Mesendoderm (in vitro differentiated cells): ENCODE data around the gene RBMY1J. TPM values are rescaled to one million over a fixed set of nuclear protein-coding genes. Genes with fewer than 3 reads are reported as not detected.
"Not testable (repeated sequence)": the region's sequence is repeated elsewhere in the genome, so short reads cannot be mapped to it uniquely, and the experiment has no call there.

Experiments
- DNase-seq: peaks from one replicate; pipeline ENCODE4 v3.0.0; 2013
- H2AK5ac ChIP-seq: 2 replicates; pipeline ENCODE4 v1.6.1; 2013; ENCODE audit warnings: low read length, inconsistent platforms
- H2BK120ac ChIP-seq: 2 replicates; pipeline ENCODE4 v1.6.1; 2013; ENCODE audit warnings: low read depth, mild to moderate bottlenecking, low read length, moderate library complexity, mixed read lengths
- H2BK15ac ChIP-seq: replicated peaks from 2 replicates; pipeline ENCODE4 v1.6.1; 2013; ENCODE audit warnings: low read depth, mild to moderate bottlenecking, moderate library complexity
- H2BK5ac ChIP-seq: 2 replicates; pipeline ENCODE4 v1.6.1; 2013; ENCODE audit warnings: low read length, inconsistent platforms
- H3K18ac ChIP-seq: 2 replicates; pipeline ENCODE4 v1.6.1; 2013; ENCODE audit warnings: mild to moderate bottlenecking, low read length, mixed read lengths
- H3K23ac ChIP-seq: one replicate; pipeline ENCODE4 v1.6.1; 2013; ENCODE audit warnings: low read length
- H3K27ac ChIP-seq: 2 replicates; pipeline ENCODE4 v1.5.1; 2013; ENCODE audit warnings: low read depth, mild to moderate bottlenecking, inconsistent platforms, low read length, moderate library complexity
- H3K27me3 ChIP-seq: 2 replicates; pipeline ENCODE4 v1.6.1; 2013; ENCODE audit warnings: low read length, control low read depth, mild to moderate bottlenecking, inconsistent platforms; ENCODE audit not compliant: insufficient read depth, poor library complexity
- H3K36me3 ChIP-seq: 2 replicates; pipeline ENCODE4 v1.6.1; 2013; ENCODE audit warnings: low read length, inconsistent platforms; ENCODE audit not compliant: control insufficient read depth, insufficient read depth
- H3K4ac ChIP-seq: one replicate; pipeline ENCODE4 v1.6.1; 2013; ENCODE audit warnings: low read depth, mild to moderate bottlenecking, low read length, moderate library complexity
- H3K4me1 ChIP-seq: 2 replicates; pipeline ENCODE4 v1.6.1; 2013; ENCODE audit warnings: low read depth, low read length, inconsistent platforms; ENCODE audit not compliant: control insufficient read depth
- H3K4me2 ChIP-seq: 2 replicates; pipeline ENCODE4 v1.6.1; 2013; ENCODE audit warnings: low read length
- H3K4me3 ChIP-seq: 2 replicates; pipeline ENCODE4 v1.5.1; 2013; ENCODE audit warnings: mild to moderate bottlenecking, low read length
- H3K56ac ChIP-seq: one replicate; pipeline ENCODE4 v1.6.1; 2013; ENCODE audit warnings: low read length
- H3K79me1 ChIP-seq: 2 replicates; pipeline ENCODE4 v1.6.1; 2013; ENCODE audit warnings: low read length, inconsistent platforms
- H3K79me2 ChIP-seq: 2 replicates; pipeline ENCODE4 v1.6.1; 2013; ENCODE audit warnings: mild to moderate bottlenecking, low read length; ENCODE audit not compliant: control insufficient read depth, insufficient read depth
- H3K9ac ChIP-seq: 2 replicates; pipeline ENCODE4 v1.6.1; 2013; ENCODE audit warnings: low read length, inconsistent platforms
- H4K5ac ChIP-seq: one replicate; pipeline ENCODE4 v1.6.1; 2013; ENCODE audit warnings: low read length
- H4K8ac ChIP-seq: one replicate; pipeline ENCODE4 v1.6.1; 2013; ENCODE audit warnings: low read depth, mild to moderate bottlenecking, control low read depth, low read length, moderate library complexity
- WGBS: extraction: QIAGEN DNeasy Blood & Tissue Kit; methylation state at CpG from one replicate; pipeline ENCODE4 v1.1.7; 2013; ENCODE audit warnings: low lambda C conversion rate, missing lambda C conversion rate; ENCODE audit not compliant: insufficient coverage; ENCODE audit errors: extremely low coverage; 5-methylcytosine and 5-hydroxymethylcytosine counted together
- polyA plus RNA-seq, 2 experiments: library from polyadenylated mRNA; stranded (reverse); fragments of 200-250 nt; gene quantifications; one replicate each; pipeline ENCODE4 v1.2.3, GENCODE V29; 2013

The RBMY1J gene
- not detected for polyA plus RNA-seq (2013, experiment 1 of 2)
- polyA plus RNA-seq (2013, experiment 2 of 2), result not detected

DNA sequence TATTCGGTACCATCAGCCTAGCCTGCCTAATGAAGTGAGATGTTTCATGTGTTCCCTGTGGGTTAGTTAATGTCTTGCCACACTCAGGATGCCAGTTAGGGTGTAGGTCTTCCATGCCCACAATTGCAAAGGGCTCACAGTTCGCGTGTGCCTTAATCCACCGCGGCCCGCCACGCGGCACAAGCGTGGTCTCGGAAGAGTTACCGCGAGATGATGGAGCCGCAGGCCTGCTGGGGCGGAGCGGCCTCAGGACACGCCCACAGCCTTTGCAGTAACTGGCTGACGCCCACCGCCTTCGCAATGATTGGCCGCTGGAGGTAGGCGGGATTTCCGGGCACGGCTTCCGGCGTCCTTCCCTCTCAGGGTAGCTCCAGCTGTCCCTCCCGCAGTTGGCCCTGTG is at the start of gene RBMY1J:
Gene RBMY1J (plus strand): TSS at position 301 of the 400 bp plus-strand sequence. CDS start 2,038 bp downstream, outside the sequence.
- not testable (repeated sequence) for H3K4me2 ChIP-seq, H4K8ac ChIP-seq, H3K36me3 ChIP-seq, H3K27ac ChIP-seq, H2BK120ac ChIP-seq, H3K79me2 ChIP-seq, H3K18ac ChIP-seq, DNase-seq, H2BK15ac ChIP-seq, H2AK5ac ChIP-seq, H3K4me1 ChIP-seq, H3K27me3 ChIP-seq, H3K56ac ChIP-seq, H4K5ac ChIP-seq, H3K4ac ChIP-seq, H2BK5ac ChIP-seq, H3K23ac ChIP-seq, H3K4me3 ChIP-seq, H3K9ac ChIP-seq, H3K79me1 ChIP-seq
- WGBS, result no CpG with 5 or more reads among the region's 26 CpGs

DNA sequence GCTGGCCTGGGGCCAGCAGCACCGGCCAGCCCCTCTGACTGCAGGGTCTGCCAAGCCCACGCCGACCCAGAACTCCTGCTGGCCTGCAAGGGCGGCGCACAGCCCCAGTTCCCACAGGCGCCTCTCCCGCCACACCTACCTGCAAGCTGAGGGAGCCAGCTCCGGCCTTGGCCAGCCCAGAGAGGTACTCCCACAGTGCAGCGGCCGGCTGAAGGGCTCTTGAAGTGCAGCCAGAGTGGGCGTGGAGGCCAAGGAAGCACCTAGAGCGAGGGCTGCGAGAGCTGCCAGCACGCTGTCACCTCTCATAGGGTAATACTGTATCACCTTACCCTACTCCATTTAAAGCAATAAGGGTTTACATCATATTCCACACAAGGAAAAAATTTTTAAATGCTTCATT is 35.8 kb upstream of the RBMY1J start:
- no peak overlapping the region for H2BK15ac ChIP-seq
- H2BK5ac ChIP-seq, result no peak overlapping the region
- no peak overlapping the region for H3K4ac ChIP-seq
- no peak overlapping the region for H3K56ac ChIP-seq
- no peak overlapping the region for H3K4me2 ChIP-seq
- H3K9ac ChIP-seq, result no peak overlapping the region
- no peaks in the 10 kb centered on the region for H3K4me1 ChIP-seq
- no peak overlapping the region for H3K23ac ChIP-seq
- no peak overlapping the region for H3K27ac ChIP-seq
- H4K8ac ChIP-seq, result no peak overlapping the region
- no peaks in the 10 kb centered on the region for H3K27me3 ChIP-seq
- no peaks in the 10 kb centered on the region for H3K79me1 ChIP-seq
- no CpG with 5 or more reads among the region's 14 CpGs for whole genome bisulfite sequencing
- H3K36me3 ChIP-seq, result no peaks in the 10 kb centered on the region
- H3K18ac ChIP-seq, result no peak overlapping the region
- H3K4me3 ChIP-seq, result no peak overlapping the region
- no peak overlapping the region for H4K5ac ChIP-seq
- no peak for DNase-seq
- H2AK5ac ChIP-seq, result no peak overlapping the region
- H3K79me2 ChIP-seq, result no peaks in the 10 kb centered on the region
- no peak overlapping the region for H2BK120ac ChIP-seq

DNA sequence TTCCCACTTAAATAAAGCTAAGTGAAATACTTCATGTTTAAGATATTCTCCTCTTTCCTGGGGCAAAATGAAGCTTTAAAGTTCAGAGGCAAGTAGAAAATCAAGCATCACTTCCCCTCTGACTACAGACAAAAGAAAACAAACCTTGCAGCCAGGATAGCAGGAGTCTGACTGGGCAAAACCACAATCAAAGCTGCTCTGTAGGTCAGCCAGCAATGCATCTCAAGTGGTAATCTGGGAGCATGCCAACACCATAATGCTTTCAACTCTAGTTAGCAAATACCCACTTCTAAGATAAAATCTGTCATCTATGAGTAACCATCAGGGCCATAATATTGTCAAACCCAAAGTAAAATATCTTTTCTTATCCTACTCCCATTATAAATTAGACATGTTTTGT is 32.6 kb upstream of the RBMY1J start:
- H3K79me2 ChIP-seq, result no peaks in the 10 kb centered on the region
- no peaks in the 10 kb centered on the region for H3K4me1 ChIP-seq
- no peaks in the 10 kb centered on the region for H3K27me3 ChIP-seq
- H4K8ac ChIP-seq, result no peak overlapping the region
- H3K4me3 ChIP-seq, result no peak overlapping the region
- H3K23ac ChIP-seq, result no peak overlapping the region
- H2BK5ac ChIP-seq, result no peak overlapping the region
- no peak overlapping the region for H2BK15ac ChIP-seq
- no peak overlapping the region for H3K4me2 ChIP-seq
- no peak overlapping the region for H3K9ac ChIP-seq
- no peak overlapping the region for H3K4ac ChIP-seq
- no peak for DNase-seq
- H3K27ac ChIP-seq, result no peak overlapping the region
- no peak overlapping the region for H3K56ac ChIP-seq
- no peaks in the 10 kb centered on the region for H3K79me1 ChIP-seq
- H2BK120ac ChIP-seq, result no peak overlapping the region
- no peak overlapping the region for H3K18ac ChIP-seq
- no peaks in the 10 kb centered on the region for H3K36me3 ChIP-seq
- no peak overlapping the region for H4K5ac ChIP-seq
- H2AK5ac ChIP-seq, result no peak overlapping the region

DNA sequence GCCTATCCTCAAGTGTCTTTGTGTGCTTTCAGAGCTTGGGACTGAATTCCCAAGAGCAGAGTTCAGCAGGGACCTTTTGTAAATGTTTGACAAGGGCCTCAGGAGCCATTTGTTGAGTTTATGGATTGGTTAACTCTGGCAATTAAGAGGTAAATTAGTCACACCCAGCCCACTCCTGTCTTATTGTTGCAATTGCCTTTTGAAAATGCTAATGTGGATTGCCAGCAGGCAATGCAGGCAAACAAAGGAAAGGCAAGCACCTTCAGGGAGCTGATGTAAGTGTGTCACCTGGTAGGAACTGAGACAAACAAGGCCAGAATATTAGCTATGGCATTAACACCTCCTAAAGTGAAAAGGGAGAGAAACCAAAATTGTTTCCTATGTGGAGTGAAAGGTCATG is 29.7 kb upstream of the RBMY1J start:
- Histone ChIP-seq H2BK15ac (no peak overlapping the region), H3K27me3 (no peaks in the 10 kb centered on the region), H3K56ac (no peak overlapping the region), H2BK5ac (no peak overlapping the region), H3K23ac (no peak overlapping the region), H3K4me2 (no peak overlapping the region), H4K5ac (no peak overlapping the region), H3K36me3 (no peaks in the 10 kb centered on the region), H2BK120ac (no peak overlapping the region), H3K18ac (no peak overlapping the region), H3K27ac (no peak overlapping the region), H3K79me1 (no peaks in the 10 kb centered on the region), H3K79me2 (no peaks in the 10 kb centered on the region), H3K4me3 (no peak overlapping the region), H3K9ac (no peak overlapping the region), H3K4ac (no peak overlapping the region), H3K4me1 (no peaks in the 10 kb centered on the region), H4K8ac (no peak overlapping the region), H2AK5ac (no peak overlapping the region)
- no peak for DNase-seq

DNA sequence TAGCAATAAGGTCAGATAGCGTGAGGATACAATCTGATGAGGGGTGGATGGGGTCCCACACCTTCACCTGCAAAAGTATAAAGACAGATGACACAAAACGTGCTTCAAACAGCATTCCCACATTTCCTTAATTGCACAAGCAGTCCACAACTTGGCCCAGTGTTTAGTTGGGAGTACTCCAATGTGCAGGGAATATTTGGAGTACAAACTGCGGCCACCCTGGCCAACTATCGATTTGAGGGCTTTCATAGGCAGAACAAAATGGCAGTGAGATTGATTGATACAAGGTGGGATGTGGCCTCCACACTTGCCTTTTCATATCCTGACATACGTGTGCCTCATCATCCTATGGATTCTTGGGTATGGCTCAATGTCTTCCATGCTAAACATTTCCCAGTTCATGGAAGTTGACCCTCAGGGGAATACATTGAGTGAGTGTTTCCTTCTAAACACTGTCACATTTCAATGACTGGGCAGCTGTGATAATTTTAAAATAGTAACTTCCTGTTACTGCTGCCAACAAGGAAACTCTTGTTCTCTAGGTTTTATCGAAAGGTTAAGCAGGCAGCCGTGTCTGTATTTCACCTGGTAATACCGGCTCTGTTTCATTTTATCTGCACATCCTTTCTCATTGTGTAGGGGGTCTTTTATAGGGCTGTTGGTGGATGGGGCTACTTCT is 41.6 kb downstream of the RBMY1J start:
- H3K79me1 ChIP-seq, H2BK120ac ChIP-seq, DNase-seq, H3K27me3 ChIP-seq, H3K23ac ChIP-seq, H3K27ac ChIP-seq, H3K9ac ChIP-seq, H2AK5ac ChIP-seq, H3K18ac ChIP-seq, H3K79me2 ChIP-seq, H3K4me2 ChIP-seq, H3K4me3 ChIP-seq, H4K5ac ChIP-seq, H4K8ac ChIP-seq, H3K4ac ChIP-seq, H2BK15ac ChIP-seq, H2BK5ac ChIP-seq, H3K56ac ChIP-seq, H3K36me3 ChIP-seq, H3K4me1 ChIP-seq: not testable (repeated sequence)
- WGBS, result no CpG with 5 or more reads among the region's 8 CpGs

DNA sequence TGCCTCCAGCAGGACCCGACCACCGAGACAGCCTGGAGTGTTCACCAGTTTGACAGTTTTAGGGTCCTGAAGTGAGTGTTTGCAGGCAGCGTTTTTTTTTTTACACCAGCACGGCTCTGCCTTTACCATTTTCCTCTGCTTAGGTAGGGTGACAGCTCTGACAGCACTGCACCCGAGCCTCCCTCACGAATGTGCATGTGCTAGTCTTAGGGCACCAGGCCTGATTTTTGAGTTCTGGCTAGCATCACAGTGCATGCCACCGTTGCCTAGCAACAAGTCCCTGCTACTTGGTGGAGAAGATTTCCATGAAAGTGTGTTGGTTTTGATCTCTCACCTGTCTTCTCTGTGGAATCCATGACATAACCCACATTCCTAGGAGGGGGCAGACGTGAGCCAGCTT is 52.3 kb downstream of the RBMY1J start:
- H3K27ac ChIP-seq, result not testable (repeated sequence)

More for the DNA sequence above, 52.3 kb downstream of the RBMY1J start:
- H4K5ac ChIP-seq, H3K36me3 ChIP-seq, H3K56ac ChIP-seq, H3K79me2 ChIP-seq, H3K4me2 ChIP-seq, H3K9ac ChIP-seq, H3K4ac ChIP-seq, H2BK5ac ChIP-seq, DNase-seq, H4K8ac ChIP-seq, H2AK5ac ChIP-seq, H3K18ac ChIP-seq, H3K23ac ChIP-seq, H3K4me1 ChIP-seq, H2BK120ac ChIP-seq, H2BK15ac ChIP-seq, H3K4me3 ChIP-seq, H3K79me1 ChIP-seq, H3K27me3 ChIP-seq: not testable (repeated sequence)
- no CpG with 5 or more reads among the region's 8 CpGs for WGBS
